Keratinocyte (primary cell): ENCODE data around the gene PIEZO1. TPM values are rescaled to one million over a fixed set of nuclear protein-coding genes. Genes with fewer than 3 reads are reported as not detected.
A peak's percentile ranks its signal among the peaks of the same experiment; 100 is the strongest.

Experiments
- DNase-seq: peaks from one replicate; pipeline ENCODE4 v3.0.0-alpha.2; 2011; ENCODE audit warnings: low read depth, missing footprints, low spot score
- FAIRE-seq: peaks from 2 replicates; lab custom pipeline; 2011; peaks lifted over from hg19 to GRCh38; lab: Jason Lieb, UNC
- H2AFZ ChIP-seq: 2 replicates; pipeline ENCODE4 v1.6.0; 2012; ENCODE audit warnings: low read length, control low read depth, inconsistent platforms; ENCODE audit not compliant: control insufficient read depth
- H3K27ac ChIP-seq: 2 replicates; pipeline ENCODE4 v1.5.1; 2011; ENCODE audit warnings: low read length; ENCODE audit not compliant: control insufficient read depth, insufficient read depth
- H3K27me3 ChIP-seq: 3 replicates; pipeline ENCODE4 v1.6.0; 2011; ENCODE audit warnings: low read length; ENCODE audit not compliant: control insufficient read depth, insufficient read depth; ENCODE audit errors: extremely low read depth
- H3K36me3 ChIP-seq, 2 experiments: 2 replicates in 1 of 2; 3 replicates in 1 of 2; pipeline ENCODE4 v1.5.1; 2011; ENCODE audit warnings: low read length in 2 of 2, mild to moderate bottlenecking in 1 of 2; ENCODE audit not compliant: control insufficient read depth in 2 of 2, insufficient read depth in 2 of 2; ENCODE audit errors: extremely low read depth in 1 of 2
- H3K4me1 ChIP-seq: 3 replicates; pipeline ENCODE4 v1.5.1; 2011; ENCODE audit warnings: low read length; ENCODE audit not compliant: control insufficient read depth, insufficient read depth; ENCODE audit errors: extremely low read depth
- H3K4me2 ChIP-seq: 3 replicates; pipeline ENCODE4 v1.6.0; 2011; ENCODE audit warnings: low read depth, low read length; ENCODE audit not compliant: control insufficient read depth, insufficient read depth; ENCODE audit errors: extremely low read depth
- H3K4me3 ChIP-seq, 3 experiments: fragments of 200-600 bp in 1 of 3; sonication (generic) in 1 of 3; 2 replicates in 2 of 3; 3 replicates in 1 of 3; pipeline ENCODE4 v1.5.1; 2011 to 2016; ENCODE audit warnings: low read length in 3 of 3, mild to moderate bottlenecking in 3 of 3, control low read depth in 2 of 3, inconsistent platforms in 1 of 3, low read depth in 1 of 3, mixed read lengths in 1 of 3, mixed run types in 1 of 3, moderate library complexity in 1 of 3; ENCODE audit not compliant: control insufficient read depth in 2 of 3, insufficient read depth in 2 of 3; ENCODE audit errors: extremely low read depth in 1 of 3
- H3K79me2 ChIP-seq: 2 replicates; pipeline ENCODE4 v1.6.0; 2012; ENCODE audit warnings: low read length; ENCODE audit not compliant: control insufficient read depth, insufficient read depth
- H3K9ac ChIP-seq: 3 replicates; pipeline ENCODE4 v1.6.0; 2011; ENCODE audit warnings: low read length; ENCODE audit not compliant: control insufficient read depth, insufficient read depth; ENCODE audit errors: extremely low read depth
- H3K9me1 ChIP-seq: 3 replicates; pipeline ENCODE4 v1.6.0; 2011; ENCODE audit warnings: low read length; ENCODE audit not compliant: control insufficient read depth, insufficient read depth; ENCODE audit errors: extremely low read depth
- H3K9me3 ChIP-seq: 2 replicates; pipeline ENCODE4 v1.5.1; 2012; ENCODE audit warnings: low read depth, low read length; ENCODE audit not compliant: control insufficient read depth
- H4K20me1 ChIP-seq: 3 replicates; pipeline ENCODE4 v1.6.0; 2011; ENCODE audit warnings: low read length; ENCODE audit not compliant: control insufficient read depth, insufficient read depth; ENCODE audit errors: extremely low read depth
- CTCF ChIP-seq, 3 experiments: IDR thresholded peaks in 1 of 3; conservative IDR thresholded peaks in 1 of 3; optimal IDR thresholded peaks in 1 of 3; 2 replicates in 2 of 3; 3 replicates in 1 of 3; pipeline versions ENCODE3 to v1.5.1; 2011; ENCODE audit warnings: low read length in 3 of 3, mild to moderate bottlenecking in 3 of 3, moderate library complexity in 2 of 3, control low read depth in 1 of 3, inconsistent platforms in 1 of 3; ENCODE audit not compliant: insufficient read depth in 2 of 3; ENCODE audit errors: extremely low read depth in 1 of 3
- EZH2 ChIP-seq: IDR thresholded peaks from one replicate; pipeline ENCODE4 v1.6.1; 2012; ENCODE audit warnings: inconsistent platforms, mild to moderate bottlenecking, low read length, moderate library complexity
- dilution Hi-C: fragments of 300-500 bp; cut with MboI; formaldehyde crosslinking; loops from one replicate; pipeline ENCODE4 v1.7.0; 2020; ENCODE audit warnings: low sequenced_read_pairs; ENCODE audit not compliant: extremely low pct_ligation_motif_present
- polyA plus RNA-seq, 5 experiments: library from polyadenylated mRNA; depleted of rRNA in 3 of 5; stranded (reverse) in 3 of 5; stranded (forward) in 1 of 5; unstranded in 1 of 5; fragments of >200 nt; gene quantifications; 1 replicate in 1 of 5; 2 replicates in 3 of 5; 3 replicates in 1 of 5; pipeline versions ENCODE4 v1.2.1 to v1.2.3, GENCODE V29; 2011 to 2012; ENCODE audit warnings: missing spikeins in 2 of 5, low read depth in 1 of 5, low replicate concordance in 1 of 5

PIEZO1 gene
- polyA plus RNA-seq, 1 donor (not counting 4 experiments of a cell fraction or from before 2014, with no cell fraction given) = 62.8 TPM

- peak within 1 kb of the TSS; percentile 85 for H3K4me2 ChIP-seq
- H3K9me1 ChIP-seq = no peaks in the 10 kb centered on the region
- H4K20me1 ChIP-seq = peaks cover 2% of the 10 kb centered on the region
- no peaks in the 10 kb centered on the region for H3K79me2 ChIP-seq
- peak within 1 kb of the TSS; percentile 47 to 67 (median 64) for H3K4me3 ChIP-seq
- H3K27ac ChIP-seq = no peak within 1 kb of the TSS
- no peaks in the 10 kb centered on the region for H3K9me3 ChIP-seq
- peak within 1 kb of the TSS; percentile 6 for H2AFZ ChIP-seq
- peak within 1 kb of the TSS; percentile 33 for H3K9ac ChIP-seq
- dilution Hi-C loops = no loop called here
- TF ChIP-seq EZH2 (peak; percentile 61), CTCF (optimal IDR thresholded peaks at IDR 0.05 in 1 of 3, IDR thresholded peaks at IDR 0.05 in 1 of 3, conservative IDR thresholded peaks at IDR 0.05 in 1 of 3; ENCODE audit: extremely low read depth in 1 of 3, insufficient read depth in 2 of 3, low read length in 3 of 3) (no peak)
- no peaks in the 10 kb centered on the region for H3K36me3 ChIP-seq
- DNase-seq = no peak
- peaks cover 14% of the 10 kb centered on the region for H3K4me1 ChIP-seq
- peaks cover 66% of the 10 kb centered on the region for H3K27me3 ChIP-seq
- no peak for FAIRE-seq
These were observed 98.4 kb downstream of the PIEZO1 start, which contains the start of gene SNAI3 for GRCh38 chr16:88686439-88687253. TSS of gene SNAI3 (minus strand) at chr16:88686507. CDS start at chr16:88686406, 101 bp downstream.

- H2AFZ ChIP-seq = peak overlapping the region; percentile 6
- no peak for TF ChIP-seq CTCF (optimal IDR thresholded peaks at IDR 0.05 in 1 of 3, IDR thresholded peaks at IDR 0.05 in 1 of 3, conservative IDR thresholded peaks at IDR 0.05 in 1 of 3; ENCODE audit: extremely low read depth in 1 of 3, insufficient read depth in 2 of 3, low read length in 3 of 3)
- no peak for TF ChIP-seq EZH2
- peaks cover 67% of the 10 kb centered on the region for H3K27me3 ChIP-seq
- peaks cover 2% of the 10 kb centered on the region for H4K20me1 ChIP-seq
- dilution Hi-C loops = no loop called here
- no peaks in the 10 kb centered on the region for H3K36me3 ChIP-seq
- H3K79me2 ChIP-seq = no peaks in the 10 kb centered on the region
- peak overlapping the region; percentile 22 for H3K9ac ChIP-seq
- no peaks in the 10 kb centered on the region for H3K9me3 ChIP-seq
- no peaks in the 10 kb centered on the region for H3K9me1 ChIP-seq
- FAIRE-seq = no peak
- H3K4me3 ChIP-seq = peak overlapping the region; percentile 47 to 67 (median 64)
- DNase-seq = no peak
- no peak overlapping the region for H3K27ac ChIP-seq
- H3K4me1 ChIP-seq = peaks cover 14% of the 10 kb centered on the region
- H3K4me2 ChIP-seq = peak overlapping the region; percentile 85
These were observed 99.0 kb downstream of the PIEZO1 start for GRCh38 chr16:88686062-88686438.
